GM13977 (cell line): Measurements from ENCODE around the gene DMD.

Experiments used
- DNase-seq: peaks from one replicate; pipeline ENCODE4 v3.0.0; 2012; ENCODE audit warnings: low spot score
- CTCF ChIP-seq: IDR thresholded peaks from 2 replicates; pipeline ENCODE4 v1.5.1; 2012; ENCODE audit warnings: mild to moderate bottlenecking, control low read depth; ENCODE audit not compliant: insufficient read depth; ENCODE audit errors: extremely low read depth, missing control alignments
- in situ Hi-C: fragments of 300-500 bp; cut with MboI; formaldehyde crosslinking; loops from one replicate; pipeline ENCODE4 v1.12.0; 2022; ENCODE audit warnings: low sequenced_read_pairs, low pct_unique_long_range_greater_than_20kb, mixed read lengths, inconsistent platforms; ENCODE audit not compliant: unreplicated experiment

Gene DMD

GRCh38 chrX:31355206-31355955 lies 1856.0 kb downstream of the DMD start:
- DNase-seq, result no peak
- in situ Hi-C loops, result no loop called here
- no peak for TF ChIP-seq CTCF

DNA sequence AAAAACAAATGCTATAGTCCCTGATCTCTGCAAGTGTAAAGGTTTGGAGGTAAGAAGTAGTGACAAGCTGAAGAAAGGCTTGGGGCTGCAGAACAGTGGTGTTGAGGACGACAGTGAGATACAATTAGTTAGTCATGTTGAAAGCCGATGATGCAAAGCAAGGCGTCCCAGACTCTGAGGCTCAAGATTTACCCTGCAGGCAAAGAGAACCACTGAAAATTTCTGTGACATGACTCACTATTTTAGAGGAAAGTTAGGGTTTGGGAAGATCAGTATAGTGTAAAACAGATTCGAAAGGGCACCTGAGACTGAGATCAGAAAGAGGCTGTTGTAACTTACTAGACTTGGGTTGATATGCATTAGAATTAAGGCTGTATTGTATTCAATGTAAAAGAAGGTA lies 1858.3 kb downstream of the DMD start:
- DNase-seq, result no peak
- TF ChIP-seq CTCF, result no peak
- in situ Hi-C loops, result no loop called here

DNA sequence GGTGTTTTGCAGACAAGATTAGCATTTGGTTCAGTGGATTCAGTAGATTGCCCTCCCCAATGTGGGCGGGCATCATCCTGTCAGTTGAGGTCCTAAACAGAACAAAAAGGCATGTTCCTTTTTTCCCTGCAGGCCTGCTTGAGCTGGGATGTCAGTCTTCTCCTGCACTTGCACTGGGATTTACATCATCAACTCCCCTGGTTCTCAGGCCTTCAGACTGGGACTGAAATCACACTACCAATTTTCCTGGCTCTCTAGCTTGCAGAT lies 1860.6 kb downstream of the DMD start:
- in situ Hi-C loops, result no loop called here
- no peak for DNase-seq
- no peak for TF ChIP-seq CTCF

DNA sequence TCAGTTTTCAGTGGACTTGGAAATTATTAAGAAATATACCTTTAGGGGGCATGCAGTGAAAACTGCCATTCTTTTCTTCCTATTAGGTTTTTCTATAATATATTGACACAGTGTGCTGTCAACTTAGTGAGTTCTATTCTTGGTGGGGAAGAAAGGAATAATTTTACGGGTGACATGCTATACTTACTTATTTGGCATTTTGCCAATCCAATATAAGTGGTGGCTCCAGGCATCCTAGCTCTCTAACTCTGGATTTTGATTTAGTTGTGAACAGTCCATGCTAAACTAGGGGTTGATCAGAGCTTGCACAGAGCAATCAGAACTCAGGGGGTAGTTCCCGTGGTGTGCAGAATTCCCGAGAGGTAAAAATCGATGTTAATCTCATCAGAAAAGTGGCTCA lies 1861.8 kb downstream of the DMD start:
- in situ Hi-C loops, result no loop called here
- no peak for TF ChIP-seq CTCF
- DNase-seq, result no peak

- in situ Hi-C loops, result no loop called here
- no peak for DNase-seq
- no peak for TF ChIP-seq CTCF
Observed at GRCh38 chrX:31340587-31340986, 1870.8 kb downstream of the DMD start.

DNA sequence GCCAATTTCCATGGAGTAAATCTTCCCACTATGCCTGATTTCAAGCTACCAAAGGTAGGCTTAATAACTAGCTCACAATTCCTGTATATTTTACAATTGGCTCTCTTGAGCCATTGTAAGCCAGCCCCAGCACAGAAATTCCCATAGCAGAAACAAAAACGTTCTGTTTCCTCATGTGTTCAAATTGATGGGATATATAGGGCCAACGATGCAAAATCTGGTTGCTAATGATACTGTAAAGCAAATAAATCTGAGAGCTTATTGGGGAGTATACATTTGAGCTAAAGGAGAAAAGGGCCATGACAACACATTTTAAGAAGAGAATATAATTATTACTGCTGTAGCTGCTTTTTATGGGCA lies 1872.4 kb downstream of the DMD start:
- in situ Hi-C loops, result no loop called here
- DNase-seq, result no peak
- TF ChIP-seq CTCF, result no peak

GRCh38 chrX:31337332-31337731 lies 1874.0 kb downstream of the DMD start:
- DNase-seq, result no peak
- in situ Hi-C loops, result no loop called here
- TF ChIP-seq CTCF, result no peak
